MM.1S (cell line): ENCODE data around the gene LARGE2.

Experiments
- DNase-seq: peaks from one replicate; pipeline ENCODE4 v3.0.0-alpha.2; 2015
- H2AFZ ChIP-seq: fragments of 300-600 bp; sonication (generic); 2 replicates; pipeline ENCODE4 v1.6.0; 2016; ENCODE audit warnings: antibody characterized with exemption, low read length
- H3F3A ChIP-seq: fragments of 300-600 bp; sonication (generic); 2 replicates; pipeline ENCODE4 v1.6.1; 2016; ENCODE audit warnings: mild to moderate bottlenecking, antibody characterized with exemption, low read length, moderate library complexity, mixed read lengths; ENCODE audit not compliant: insufficient read depth
- H3K27ac ChIP-seq: fragments of 300-600 bp; sonication (generic); 2 replicates; pipeline ENCODE4 v1.5.1; 2016; ENCODE audit warnings: mild to moderate bottlenecking, low read length
- H3K27me3 ChIP-seq: fragments of 300-600 bp; sonication (generic); replicated peaks from 2 replicates; pipeline ENCODE4 v1.6.0; 2016; ENCODE audit warnings: low read length; ENCODE audit not compliant: insufficient read depth
- H3K36me3 ChIP-seq: fragments of 300-600 bp; sonication (generic); replicated peaks from 2 replicates; pipeline ENCODE4 v1.6.1; 2016; ENCODE audit warnings: mild to moderate bottlenecking, low read length, mixed read lengths; ENCODE audit not compliant: insufficient read depth
- H3K4me1 ChIP-seq: fragments of 300-600 bp; sonication (generic); 2 replicates; pipeline ENCODE4 v1.6.1; 2016; ENCODE audit warnings: low read length, mixed read lengths
- H3K4me2 ChIP-seq: fragments of 300-600 bp; sonication (generic); 2 replicates; pipeline ENCODE4 v1.6.0; 2016; ENCODE audit warnings: low read depth, low read length
- H3K4me3 ChIP-seq: fragments of 300-600 bp; sonication (generic); 2 replicates; pipeline ENCODE4 v1.5.1; 2016; ENCODE audit warnings: low read length, mixed read lengths
- H3K79me2 ChIP-seq: fragments of 300-600 bp; sonication (generic); 2 replicates; pipeline ENCODE4 v1.6.1; 2016; ENCODE audit warnings: mixed run types, low read length, mixed read lengths
- H3K9ac ChIP-seq: fragments of 300-600 bp; sonication (generic); 2 replicates; pipeline ENCODE4 v1.6.1; 2016; ENCODE audit warnings: low read length, mixed read lengths
- H3K9me2 ChIP-seq: fragments of 300-600 bp; sonication (generic); replicated peaks from 2 replicates; pipeline ENCODE4 v1.6.1; 2016; ENCODE audit warnings: mild to moderate bottlenecking, low read length, mixed read lengths; ENCODE audit not compliant: insufficient read depth
- H3K9me3 ChIP-seq: fragments of 300-600 bp; sonication (generic); replicated peaks from 2 replicates; pipeline ENCODE4 v1.6.1; 2016; ENCODE audit warnings: mild to moderate bottlenecking, low read length, mixed read lengths; ENCODE audit not compliant: insufficient read depth
- H4K20me1 ChIP-seq: fragments of 300-600 bp; sonication (generic); 2 replicates; pipeline ENCODE4 v1.6.1; 2016; ENCODE audit warnings: mild to moderate bottlenecking, low read length, moderate library complexity, mixed read lengths; ENCODE audit not compliant: insufficient read depth
- EZH2 ChIP-seq: fragments of 300-600 bp; sonication (generic); optimal IDR thresholded peaks from 2 replicates; pipeline ENCODE3; 2017; ENCODE audit warnings: low read depth, mild to moderate bottlenecking, antibody characterized with exemption, low read length, mixed read lengths
- EZH2phosphoT487 ChIP-seq: fragments of 300-600 bp; sonication (generic); IDR thresholded peaks from 2 replicates; pipeline ENCODE4 v1.6.1; 2018; ENCODE audit warnings: antibody characterized with exemption, low read length
- TF ChIP-seq, protein P1 (sequence below): fragments of 300-600 bp; sonication (generic); IDR thresholded peaks from 2 replicates; pipeline ENCODE4 v1.5.1; 2016; ENCODE audit warnings: antibody characterized with exemption, low read length, mixed read lengths

Gene LARGE2

GRCh38 chr11:45964911-45965389 lies 42.5 kb downstream of the LARGE2 start:
- peak; percentile 71 for DNase-seq
- no peaks in the 10 kb centered on the region for H4K20me1 ChIP-seq
- 0 out of 2 replicates have a peak overlapping the region, but pooled peaks have one; percentile 26 for H2AFZ ChIP-seq
- no peaks in the 10 kb centered on the region for H3F3A ChIP-seq
- 0 out of 2 replicates have a peak, but pooled peaks cover 3% of the 10 kb centered on the region for H3K36me3 ChIP-seq
- H3K9ac ChIP-seq, result no peak overlapping the region
- H3K4me3 ChIP-seq, result no peak overlapping the region
- H3K4me2 ChIP-seq, result peak overlapping the region; percentile 10; the same call in 1 of the 2 replicates
- TF ChIP-seq EZH2, result no peak
- TF ChIP-seq, protein P1, sequence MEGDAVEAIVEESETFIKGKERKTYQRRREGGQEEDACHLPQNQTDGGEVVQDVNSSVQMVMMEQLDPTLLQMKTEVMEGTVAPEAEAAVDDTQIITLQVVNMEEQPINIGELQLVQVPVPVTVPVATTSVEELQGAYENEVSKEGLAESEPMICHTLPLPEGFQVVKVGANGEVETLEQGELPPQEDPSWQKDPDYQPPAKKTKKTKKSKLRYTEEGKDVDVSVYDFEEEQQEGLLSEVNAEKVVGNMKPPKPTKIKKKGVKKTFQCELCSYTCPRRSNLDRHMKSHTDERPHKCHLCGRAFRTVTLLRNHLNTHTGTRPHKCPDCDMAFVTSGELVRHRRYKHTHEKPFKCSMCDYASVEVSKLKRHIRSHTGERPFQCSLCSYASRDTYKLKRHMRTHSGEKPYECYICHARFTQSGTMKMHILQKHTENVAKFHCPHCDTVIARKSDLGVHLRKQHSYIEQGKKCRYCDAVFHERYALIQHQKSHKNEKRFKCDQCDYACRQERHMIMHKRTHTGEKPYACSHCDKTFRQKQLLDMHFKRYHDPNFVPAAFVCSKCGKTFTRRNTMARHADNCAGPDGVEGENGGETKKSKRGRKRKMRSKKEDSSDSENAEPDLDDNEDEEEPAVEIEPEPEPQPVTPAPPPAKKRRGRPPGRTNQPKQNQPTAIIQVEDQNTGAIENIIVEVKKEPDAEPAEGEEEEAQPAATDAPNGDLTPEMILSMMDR, result peak; percentile 94
- no peaks in the 10 kb centered on the region for H3K79me2 ChIP-seq
- no peaks in the 10 kb centered on the region for H3K9me2 ChIP-seq
- H3K27ac ChIP-seq, result no peak overlapping the region
- no peaks in the 10 kb centered on the region for H3K9me3 ChIP-seq
- no peaks in the 10 kb centered on the region for H3K27me3 ChIP-seq
- H3K4me1 ChIP-seq, result no peaks in the 10 kb centered on the region

DNA sequence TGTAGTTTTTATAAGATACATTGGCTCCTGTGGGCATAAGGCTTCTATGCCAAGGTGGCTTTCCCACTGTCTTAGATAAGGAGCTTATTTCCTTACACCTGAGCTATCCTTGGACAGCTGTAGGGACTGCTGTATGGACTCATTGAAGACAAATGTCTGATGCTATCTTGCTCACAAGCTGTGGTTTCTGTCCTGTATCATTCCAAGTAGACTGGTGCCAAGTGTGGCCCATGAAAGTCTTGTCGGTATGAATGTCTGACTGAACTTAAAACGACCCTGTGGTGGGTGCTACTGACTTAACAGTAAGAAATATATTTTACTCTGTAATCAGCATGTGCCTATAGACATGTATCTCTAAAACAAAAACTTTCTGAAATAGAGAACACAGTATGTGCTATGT lies 45.0 kb downstream of the LARGE2 start:
- no peak overlapping the region for H3K9ac ChIP-seq
- no peaks in the 10 kb centered on the region for H3K79me2 ChIP-seq
- 0 out of 2 replicates have a peak, but pooled peaks cover 3% of the 10 kb centered on the region for H3K36me3 ChIP-seq
- H3K4me3 ChIP-seq, result no peak overlapping the region
- no peaks in the 10 kb centered on the region for H4K20me1 ChIP-seq
- H2AFZ ChIP-seq, result no peak overlapping the region
- H3F3A ChIP-seq, result no peaks in the 10 kb centered on the region
- DNase-seq, result no peak
- no peak overlapping the region for H3K27ac ChIP-seq
- H3K9me2 ChIP-seq, result no peaks in the 10 kb centered on the region
- no peak overlapping the region for H3K4me2 ChIP-seq
- TF ChIP-seq, protein P1, result no peak
- TF ChIP-seq EZH2, result no peak
- no peak for TF ChIP-seq EZH2phosphoT487
- no peaks in the 10 kb centered on the region for H3K4me1 ChIP-seq
- H3K9me3 ChIP-seq, result no peaks in the 10 kb centered on the region
- H3K27me3 ChIP-seq, result no peaks in the 10 kb centered on the region

- Histone ChIP-seq H3K9me2 (no peaks in the 10 kb centered on the region), H3K27me3 (no peaks in the 10 kb centered on the region), H3K9ac (no peak overlapping the region), H3K79me2 (no peaks in the 10 kb centered on the region), H3K4me2 (no peak overlapping the region), H4K20me1 (no peaks in the 10 kb centered on the region), H3F3A (no peaks in the 10 kb centered on the region), H3K27ac (no peak overlapping the region), H3K36me3 (0 out of 2 replicates have a peak, but pooled peaks cover 3% of the 10 kb centered on the region), H2AFZ (no peak overlapping the region), H3K4me3 (no peak overlapping the region), H3K9me3 (no peaks in the 10 kb centered on the region), H3K4me1 (no peaks in the 10 kb centered on the region)
- TF ChIP-seq EZH2, result no peak
- TF ChIP-seq EZH2phosphoT487, result no peak
- TF ChIP-seq, protein P1, result no peak
- DNase-seq, result no peak
These were observed 46.4 kb downstream of the LARGE2 start for GRCh38 chr11:45968901-45969300.
